ENCODE measurements around the gene GALK2.

- TF ChIP-seq EZH2phosphoT487 (IDR thresholded peaks at IDR 0.05; ENCODE audit: borderline replicate concordance, low read depth, low read length): no peak
- no peak for TF ChIP-seq CTCF (conservative IDR thresholded peaks at IDR 0.05; ENCODE audit: low read length)
Measured at GRCh38 chr15:49121901-49122300, 48.1 kb upstream of the GALK2 start.

All from OCI-LY7 (cell line).